A673 (cell line): ENCODE data around the gene XRCC3.

Experiments
- EZH2 ChIP-seq: fragments of 200-600 bp; sonication (generic); IDR thresholded peaks from 2 replicates; pipeline ENCODE4 v1.6.1; 2017; ENCODE audit warnings: borderline replicate concordance, low read depth, mild to moderate bottlenecking, mixed read lengths, antibody characterized with exemption, low read length; ENCODE audit not compliant: poor library complexity, severe bottlenecking
- TF ChIP-seq, protein P1 (sequence below): fragments of 300-800, 200-600 bp; sonication (generic); conservative IDR thresholded peaks from 2 replicates; pipeline ENCODE4 v1.5.1; 2017; ENCODE audit warnings: low read depth, mild to moderate bottlenecking, antibody characterized with exemption, low read length, moderate library complexity, mixed read lengths

- TF ChIP-seq, protein P1, sequence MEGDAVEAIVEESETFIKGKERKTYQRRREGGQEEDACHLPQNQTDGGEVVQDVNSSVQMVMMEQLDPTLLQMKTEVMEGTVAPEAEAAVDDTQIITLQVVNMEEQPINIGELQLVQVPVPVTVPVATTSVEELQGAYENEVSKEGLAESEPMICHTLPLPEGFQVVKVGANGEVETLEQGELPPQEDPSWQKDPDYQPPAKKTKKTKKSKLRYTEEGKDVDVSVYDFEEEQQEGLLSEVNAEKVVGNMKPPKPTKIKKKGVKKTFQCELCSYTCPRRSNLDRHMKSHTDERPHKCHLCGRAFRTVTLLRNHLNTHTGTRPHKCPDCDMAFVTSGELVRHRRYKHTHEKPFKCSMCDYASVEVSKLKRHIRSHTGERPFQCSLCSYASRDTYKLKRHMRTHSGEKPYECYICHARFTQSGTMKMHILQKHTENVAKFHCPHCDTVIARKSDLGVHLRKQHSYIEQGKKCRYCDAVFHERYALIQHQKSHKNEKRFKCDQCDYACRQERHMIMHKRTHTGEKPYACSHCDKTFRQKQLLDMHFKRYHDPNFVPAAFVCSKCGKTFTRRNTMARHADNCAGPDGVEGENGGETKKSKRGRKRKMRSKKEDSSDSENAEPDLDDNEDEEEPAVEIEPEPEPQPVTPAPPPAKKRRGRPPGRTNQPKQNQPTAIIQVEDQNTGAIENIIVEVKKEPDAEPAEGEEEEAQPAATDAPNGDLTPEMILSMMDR = no peak
- TF ChIP-seq EZH2 = no peak
These were observed 13.2 kb downstream of the XRCC3 start for GRCh38 chr14:103702095-103702494.
